HG02970 (cell line): ENCODE measurements around the gene DRD5.
"Not testable (repeated sequence)": the region's sequence is repeated elsewhere in the genome, so short reads cannot be mapped to it uniquely, and the experiment has no call there.

Source experiments
- ATAC-seq: cut with Tn5 transposase; IDR thresholded peaks from one replicate; pipeline ENCODE4 v1.9.1; 2021; ENCODE audit warnings: mild to moderate bottlenecking, moderate library complexity, moderate number of reproducible peaks; ENCODE audit not compliant: unreplicated experiment, low FRiP score

Gene DRD5

DNA sequence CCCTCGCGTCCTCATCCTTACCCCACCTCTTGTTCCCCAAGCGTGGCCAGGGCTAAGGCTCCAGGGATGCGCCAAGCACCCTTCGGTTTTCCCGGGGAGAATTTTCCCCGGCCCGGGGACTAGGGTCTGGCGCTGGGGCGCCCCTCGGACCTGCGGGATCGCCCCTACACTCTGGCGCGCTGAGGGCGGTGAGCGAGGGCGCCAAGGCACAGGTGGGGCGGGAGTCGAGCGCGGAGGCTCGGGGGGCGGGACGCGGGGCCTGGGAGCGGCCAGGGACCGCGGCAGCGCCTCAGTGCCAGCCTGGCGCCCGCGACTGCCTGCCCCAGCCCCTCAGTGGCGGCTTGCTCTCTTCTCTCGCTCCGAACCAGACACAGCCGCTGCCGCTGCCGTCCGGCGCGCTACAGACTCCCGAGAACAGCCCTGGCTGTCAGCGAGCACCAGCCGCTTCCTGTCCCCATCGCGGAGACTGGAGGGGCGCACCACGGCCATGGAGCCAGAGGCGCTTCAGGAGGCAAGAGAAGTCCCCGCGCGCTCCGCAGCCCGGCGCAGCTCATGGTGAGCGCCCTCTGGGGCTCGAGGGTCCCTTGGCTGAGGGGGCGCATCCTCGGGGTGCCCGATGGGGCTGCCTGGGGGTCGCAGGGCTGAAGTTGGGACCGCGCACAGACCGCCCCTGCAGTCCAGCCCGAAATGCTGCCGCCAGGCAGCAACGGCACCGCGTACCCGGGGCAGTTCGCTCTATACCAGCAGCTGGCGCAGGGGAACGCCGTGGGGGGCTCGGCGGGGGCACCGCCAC, at the start of gene DRD5:
Gene DRD5 (plus strand): TSS at position 292 of the 793 bp plus-strand sequence. CDS start 396 bp downstream, at position 688.
- ATAC-seq: no peak

DNA sequence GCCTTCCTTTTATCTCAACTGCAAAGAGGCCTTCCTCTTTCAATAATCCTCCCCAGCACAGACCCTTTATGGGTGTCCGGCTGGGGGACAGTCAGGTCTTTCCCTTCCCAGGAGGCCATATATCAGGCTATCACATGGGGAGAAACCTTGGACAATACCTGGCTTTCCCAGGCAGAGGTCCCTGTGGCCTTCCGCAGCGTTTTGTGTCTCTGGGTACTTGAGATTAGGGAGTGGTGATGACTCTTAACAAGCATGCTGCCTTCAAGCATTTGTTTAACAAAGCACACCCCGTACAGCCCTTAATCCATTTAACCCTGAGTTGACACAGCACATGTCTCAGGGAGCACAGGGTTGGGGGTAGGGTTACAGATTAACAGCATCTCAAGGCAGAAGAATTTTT, 49.2 kb upstream of the DRD5 start:
- not testable (repeated sequence) for ATAC-seq

DNA sequence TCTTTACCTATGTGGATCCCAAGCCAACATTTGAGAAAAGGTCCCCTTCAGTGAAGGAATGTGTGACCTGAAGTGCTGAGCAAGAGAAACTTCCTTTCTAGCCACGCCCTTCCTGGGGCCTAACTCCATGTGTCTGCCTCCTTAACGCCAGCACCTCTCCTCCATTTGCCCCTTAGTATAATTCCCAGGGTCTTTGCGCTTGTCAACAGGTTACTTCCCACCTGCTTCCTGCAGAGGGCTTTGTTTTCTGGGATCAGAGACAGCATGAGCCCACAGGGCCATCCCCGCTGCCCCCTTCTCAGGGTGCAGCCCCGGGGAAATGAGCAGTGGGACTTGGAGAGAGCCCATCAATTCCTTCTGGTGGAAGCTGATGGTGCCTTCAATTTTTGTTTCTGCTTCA, 45.9 kb upstream of the DRD5 start:
- no peak for ATAC-seq

DNA sequence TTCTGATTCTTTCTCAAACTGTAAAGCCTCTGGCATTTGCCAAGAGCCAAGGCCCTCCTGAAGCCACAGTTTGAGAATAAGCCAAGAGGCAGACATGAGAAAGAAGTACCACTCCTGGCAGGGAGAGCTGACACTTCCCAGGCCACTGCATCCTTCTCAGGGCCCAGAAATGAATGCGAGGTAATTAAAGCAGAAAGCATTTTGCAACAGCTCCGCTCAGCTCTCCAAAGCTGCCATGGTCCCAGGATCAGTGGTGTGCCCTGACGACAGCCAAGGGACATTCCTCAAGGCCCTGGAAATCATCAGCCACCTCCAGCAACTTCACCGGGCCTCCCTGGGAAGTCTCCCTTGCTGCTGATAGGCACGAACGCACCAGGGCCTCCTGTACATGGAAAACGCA, 44.2 kb upstream of the DRD5 start:
- ATAC-seq: not testable (repeated sequence)

- not testable (repeated sequence) for ATAC-seq
These were observed 37.6 kb upstream of the DRD5 start for GRCh38 chr4:9743789-9744188.

- no peak for ATAC-seq
These were observed 35.7 kb upstream of the DRD5 start for GRCh38 chr4:9745782-9746181.

DNA sequence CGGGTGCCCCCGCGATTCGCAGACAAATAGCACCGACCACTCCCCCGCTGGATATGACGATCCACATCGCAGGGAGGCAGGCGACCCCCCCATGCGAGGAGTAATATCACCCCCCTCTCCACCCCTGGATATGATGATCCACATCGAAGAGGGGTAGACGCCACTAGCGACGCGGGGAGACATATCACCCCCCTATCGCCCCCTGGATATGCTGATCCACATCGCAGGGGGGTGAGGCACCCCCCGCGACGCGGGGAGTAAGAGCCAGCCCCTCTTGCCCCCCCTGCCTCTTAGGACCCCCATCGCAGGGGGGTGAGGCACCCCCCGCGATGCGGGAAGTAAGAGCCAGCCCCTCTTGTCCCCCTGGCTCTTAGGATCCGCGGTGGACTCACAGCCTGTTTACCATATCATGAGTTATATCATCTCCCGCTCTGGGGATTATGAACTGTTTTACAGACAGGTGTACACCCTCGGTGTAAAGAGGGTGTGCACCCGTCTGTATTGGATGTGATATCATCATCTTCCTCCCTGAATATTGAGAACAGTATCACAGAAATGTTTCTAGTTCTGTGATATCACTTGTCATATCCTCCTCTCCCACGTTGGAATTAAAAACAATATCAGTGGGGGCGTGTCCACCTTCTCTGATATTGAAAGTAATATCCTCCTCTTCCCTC, 22.7 kb upstream of the DRD5 start:
- no peak for ATAC-seq

DNA sequence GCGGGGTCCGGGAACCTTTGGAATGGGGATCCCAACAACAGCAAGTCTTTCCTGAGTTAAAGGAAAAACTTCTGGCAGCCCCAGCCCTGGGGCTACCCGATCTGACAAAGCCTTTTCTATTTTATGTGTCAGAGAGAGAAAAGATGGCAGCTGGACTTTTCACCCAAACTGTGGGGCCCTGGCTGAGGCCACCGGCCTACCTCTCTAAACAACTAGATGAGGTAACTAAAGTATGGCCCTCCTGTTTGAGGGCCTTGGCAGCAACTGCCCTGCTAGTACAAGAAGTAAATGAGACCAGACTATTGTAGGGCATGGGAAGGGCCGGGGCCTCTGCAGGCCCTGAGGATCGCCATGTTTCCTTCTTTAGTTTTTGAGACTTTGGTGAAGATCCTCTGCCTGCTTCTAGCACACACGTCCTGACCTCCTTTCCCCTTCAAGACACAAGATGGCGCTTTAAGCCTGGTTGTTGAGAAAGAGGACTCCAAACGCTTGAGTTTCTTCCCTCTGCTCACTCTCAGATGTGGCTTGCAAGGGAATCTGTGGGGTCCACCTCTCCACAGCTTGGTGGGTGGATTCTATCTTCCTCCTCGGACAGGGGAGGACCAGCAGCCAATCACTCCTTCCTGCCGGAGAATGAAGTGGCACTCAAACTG, 18.5 kb upstream of the DRD5 start:
- ATAC-seq: no peak

GRCh38 chr4:9764155-9764696, 17.2 kb upstream of the DRD5 start:
- ATAC-seq: no peak

DNA sequence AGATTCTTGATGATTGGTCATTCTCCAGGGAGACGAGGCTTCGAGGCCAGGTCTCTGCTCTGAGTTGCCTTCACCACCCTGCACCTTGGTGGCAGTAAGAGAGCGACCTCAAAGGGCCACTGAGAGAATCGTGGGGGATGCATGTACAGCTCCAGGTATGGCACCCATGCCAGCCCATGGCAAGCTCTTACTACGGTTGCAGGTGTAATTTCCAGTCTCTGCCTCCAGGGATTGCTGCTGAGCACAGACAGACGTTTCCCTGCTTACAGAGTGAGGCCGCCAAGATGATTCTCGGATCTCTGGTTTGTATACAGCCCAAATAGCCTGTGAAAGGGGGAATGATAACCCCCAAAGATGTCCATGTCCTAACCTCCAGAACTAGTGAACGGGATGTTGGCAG, 16.3 kb upstream of the DRD5 start:
- no peak for ATAC-seq

GRCh38 chr4:9769321-9769720, 12.1 kb upstream of the DRD5 start:
- no peak for ATAC-seq

DNA sequence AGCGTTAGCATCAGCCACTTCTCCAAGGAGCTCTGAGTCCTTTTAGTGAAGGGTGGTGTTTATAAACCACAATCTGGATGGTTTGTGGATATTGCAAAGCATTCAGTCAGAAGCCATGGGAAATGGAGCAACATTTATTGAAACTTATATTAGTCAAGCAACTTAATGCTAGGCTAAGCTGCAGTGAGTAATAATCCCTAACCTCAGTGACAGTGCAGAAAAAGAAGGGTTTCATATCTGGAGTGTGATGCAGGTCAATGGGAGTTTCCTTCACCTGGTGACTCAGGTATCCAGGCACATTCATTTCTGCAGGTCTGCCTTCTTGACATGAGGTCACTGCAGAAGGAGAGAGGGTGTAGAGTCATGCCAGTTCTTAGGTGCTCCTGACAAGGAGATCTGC, 10.4 kb upstream of the DRD5 start:
- ATAC-seq: no peak

DNA sequence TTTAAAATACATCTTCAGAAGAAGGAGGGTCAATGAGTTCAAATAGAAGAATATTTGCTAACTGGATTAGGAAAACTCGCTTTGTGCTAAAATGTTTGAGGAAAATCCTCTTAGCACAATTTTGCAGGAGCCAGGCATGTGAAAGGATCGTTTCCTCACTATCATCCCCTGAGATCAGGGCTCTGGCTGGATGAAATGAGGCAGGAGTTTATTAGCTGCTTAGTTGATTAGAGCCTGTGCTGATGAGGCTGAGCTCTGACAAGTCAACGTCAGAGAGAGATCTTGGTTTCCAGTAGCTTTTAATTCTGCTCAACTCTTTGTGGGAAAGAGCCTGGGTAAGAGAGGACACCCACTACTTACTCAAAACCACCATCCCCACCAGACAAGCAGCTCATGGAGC, 8.0 kb upstream of the DRD5 start:
- ATAC-seq: no peak

- ATAC-seq: no peak
These were observed 652 bp downstream of the DRD5 start for GRCh38 chr4:9782136-9782436.

- not testable (repeated sequence) for ATAC-seq
These were observed 4.5 kb downstream of the DRD5 start for GRCh38 chr4:9785891-9786290.

DNA sequence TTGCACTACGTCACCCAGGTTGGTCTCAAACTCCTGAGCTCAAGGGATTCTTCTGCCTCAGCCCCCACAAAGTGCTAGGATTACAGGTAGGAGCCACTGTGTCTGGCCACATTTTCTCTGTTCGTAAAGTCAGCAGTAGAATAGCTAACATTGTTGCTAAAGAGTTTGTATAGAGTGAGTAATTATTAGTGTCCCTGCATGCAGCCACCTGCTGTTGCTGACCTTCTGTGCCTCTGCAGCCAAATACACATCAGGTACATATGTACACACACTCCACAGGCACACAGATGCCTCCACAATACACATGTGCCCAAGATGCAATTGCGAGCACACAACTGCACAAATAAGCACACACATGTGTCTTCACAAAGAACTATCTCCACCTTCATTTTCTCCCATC, 10.9 kb downstream of the DRD5 start:
- no peak for ATAC-seq

- ATAC-seq: not testable (repeated sequence)
These were observed 15.2 kb downstream of the DRD5 start for GRCh38 chr4:9796641-9797040.

GRCh38 chr4:9800848-9801247, 19.4 kb downstream of the DRD5 start:
- no peak for ATAC-seq

DNA sequence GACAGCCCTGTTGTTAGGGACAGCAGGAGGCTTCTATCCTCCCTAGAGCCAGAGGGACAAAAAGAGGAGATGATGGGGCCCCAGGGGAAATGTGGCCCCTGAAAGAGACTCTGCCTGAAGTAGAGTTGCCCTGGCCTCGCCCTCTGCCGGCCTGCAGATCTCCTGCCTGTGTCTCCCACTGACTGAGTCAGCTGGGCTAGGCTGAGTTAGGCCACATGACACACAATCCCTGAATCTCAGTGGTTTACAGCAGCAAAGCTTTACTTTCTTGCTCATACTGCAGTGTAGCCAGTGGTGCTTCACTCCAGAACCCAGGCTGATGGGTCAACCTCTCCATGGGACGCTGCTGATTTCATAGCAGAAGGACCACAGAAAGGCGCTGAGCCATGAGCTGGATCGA, 23.5 kb downstream of the DRD5 start:
- no peak for ATAC-seq

- ATAC-seq: no peak
These were observed 26.6 kb downstream of the DRD5 start for GRCh38 chr4:9808077-9808476.

- no peak for ATAC-seq
These were observed 30.4 kb downstream of the DRD5 start for GRCh38 chr4:9811806-9812205.
